NCI-H2029 (cell line): Measurements from ENCODE around the gene TCP1.
"Not testable (repeated sequence)": the region's sequence is repeated elsewhere in the genome, so short reads cannot be mapped to it uniquely, and the experiment has no call there.

ENCODE experiments used
- DNase-seq: peaks from one replicate; lab custom pipeline; 2025; lab: John Stamatoyannopoulos, UW

TCP1 gene

GRCh38 chr6:159736908-159737307, 52.5 kb downstream of the TCP1 start:
- no peak for DNase-seq

GRCh38 chr6:159733395-159733794, 56.0 kb downstream of the TCP1 start:
- DNase-seq, result not testable (repeated sequence)

GRCh38 chr6:159732550-159732949, 56.9 kb downstream of the TCP1 start:
- not testable (repeated sequence) for DNase-seq

GRCh38 chr6:159730332-159730676, 59.1 kb downstream of the TCP1 start:
- DNase-seq, result no peak

- no peak for DNase-seq
These were observed 59.6 kb downstream of the TCP1 start for GRCh38 chr6:159729598-159730331.

- no peak for DNase-seq
These were observed 60.9 kb downstream of the TCP1 start for GRCh38 chr6:159728531-159728964.
